Amniotic epithelial cell (primary cell): ENCODE measurements around the gene ZNF22.

Experiments
- DNase-seq: peaks from one replicate; pipeline ENCODE4 v3.0.0-alpha.2; 2010; ENCODE audit warnings: low read depth

The ZNF22 gene

DNA sequence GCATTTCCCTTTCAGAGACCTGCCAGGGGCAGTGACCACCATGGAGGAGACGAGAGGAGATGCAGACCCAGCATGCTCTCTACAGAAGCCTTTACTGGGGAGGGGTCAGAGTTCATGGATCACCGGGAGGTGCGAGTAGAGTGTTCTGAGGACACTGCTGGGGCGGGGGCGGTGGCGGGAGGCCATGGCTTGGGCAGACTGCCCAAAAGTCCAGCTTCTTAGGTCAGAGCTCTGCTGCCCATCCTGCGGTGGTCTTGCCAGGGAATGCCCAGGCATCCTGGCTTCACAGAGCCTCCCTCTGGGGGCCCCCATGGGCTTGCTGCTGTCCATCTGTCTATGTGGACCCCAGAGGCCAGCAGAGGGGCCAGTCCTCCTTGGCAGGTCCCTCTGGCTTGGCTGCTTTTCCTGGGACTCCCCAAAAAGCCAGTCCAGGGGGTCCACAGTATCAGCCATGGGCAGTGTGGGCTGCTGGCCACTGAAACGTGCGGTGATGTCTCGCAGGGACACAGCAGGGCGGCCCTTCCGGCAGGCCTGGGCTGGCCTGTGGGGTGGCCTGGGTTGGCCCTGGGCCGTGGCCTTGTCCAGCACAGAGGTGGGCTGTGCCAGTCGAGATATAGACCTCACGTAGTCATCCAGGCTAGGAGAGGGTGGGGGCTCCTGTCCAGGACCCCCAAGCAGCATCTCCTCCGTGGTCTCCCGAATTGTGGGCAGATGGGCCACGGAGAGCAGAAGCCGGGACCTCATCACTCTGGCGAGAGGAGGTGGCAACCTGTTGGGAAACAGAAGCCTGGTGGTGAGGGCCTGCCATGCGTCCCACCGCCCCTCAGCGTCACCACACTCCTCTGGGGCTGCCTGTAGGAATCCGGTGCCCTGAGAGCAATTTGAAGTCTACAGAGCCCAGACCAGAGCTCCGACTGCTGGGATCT lies 23.2 kb upstream of the ZNF22 start:
- DNase-seq, result no peak

GRCh38 chr10:44978213-44978569 lies 22.5 kb upstream of the ZNF22 start:
- peak; percentile 34 for DNase-seq

DNA sequence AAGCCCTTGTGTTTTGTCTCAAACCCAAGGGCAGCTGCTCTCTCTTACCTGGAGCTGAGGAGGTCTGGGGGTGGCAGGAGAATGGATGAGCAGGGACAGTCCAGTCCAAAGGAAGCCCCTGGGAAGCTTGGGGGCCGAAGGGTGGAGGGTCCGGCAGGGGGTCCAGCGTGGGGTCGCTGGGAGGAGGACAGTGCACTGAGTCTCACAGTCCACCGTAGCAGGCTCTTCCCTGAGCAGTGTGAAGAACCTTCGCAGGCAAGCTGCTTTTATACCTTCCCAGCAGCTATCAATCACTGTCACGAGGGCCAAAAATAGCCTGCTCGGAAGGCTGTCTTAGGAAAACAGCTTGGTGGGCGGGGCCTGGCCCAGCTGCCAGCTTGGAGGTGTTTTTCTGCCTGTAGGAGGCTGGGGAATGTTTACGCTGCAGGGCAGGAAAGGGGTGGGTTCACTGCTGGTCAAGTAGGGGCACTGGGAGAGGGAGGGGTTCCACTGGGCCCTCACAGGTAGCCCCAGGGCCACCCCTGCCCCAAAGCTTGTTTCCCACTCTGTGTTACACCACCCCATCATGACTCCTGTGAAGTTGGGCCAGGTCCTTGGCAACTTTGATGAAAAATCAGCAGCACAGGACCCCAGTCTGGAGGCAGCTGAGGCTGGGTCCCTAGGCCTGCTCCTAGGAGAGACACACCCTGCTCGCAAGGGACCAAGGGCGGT lies 22.0 kb upstream of the ZNF22 start, which contains the start of gene DEPP1:
DEPP1 (minus strand) TSS at position 240 of the 711 bp plus-strand sequence. CDS start 779 bp downstream, outside the sequence.
- DNase-seq, result peak; percentile 96

DNA sequence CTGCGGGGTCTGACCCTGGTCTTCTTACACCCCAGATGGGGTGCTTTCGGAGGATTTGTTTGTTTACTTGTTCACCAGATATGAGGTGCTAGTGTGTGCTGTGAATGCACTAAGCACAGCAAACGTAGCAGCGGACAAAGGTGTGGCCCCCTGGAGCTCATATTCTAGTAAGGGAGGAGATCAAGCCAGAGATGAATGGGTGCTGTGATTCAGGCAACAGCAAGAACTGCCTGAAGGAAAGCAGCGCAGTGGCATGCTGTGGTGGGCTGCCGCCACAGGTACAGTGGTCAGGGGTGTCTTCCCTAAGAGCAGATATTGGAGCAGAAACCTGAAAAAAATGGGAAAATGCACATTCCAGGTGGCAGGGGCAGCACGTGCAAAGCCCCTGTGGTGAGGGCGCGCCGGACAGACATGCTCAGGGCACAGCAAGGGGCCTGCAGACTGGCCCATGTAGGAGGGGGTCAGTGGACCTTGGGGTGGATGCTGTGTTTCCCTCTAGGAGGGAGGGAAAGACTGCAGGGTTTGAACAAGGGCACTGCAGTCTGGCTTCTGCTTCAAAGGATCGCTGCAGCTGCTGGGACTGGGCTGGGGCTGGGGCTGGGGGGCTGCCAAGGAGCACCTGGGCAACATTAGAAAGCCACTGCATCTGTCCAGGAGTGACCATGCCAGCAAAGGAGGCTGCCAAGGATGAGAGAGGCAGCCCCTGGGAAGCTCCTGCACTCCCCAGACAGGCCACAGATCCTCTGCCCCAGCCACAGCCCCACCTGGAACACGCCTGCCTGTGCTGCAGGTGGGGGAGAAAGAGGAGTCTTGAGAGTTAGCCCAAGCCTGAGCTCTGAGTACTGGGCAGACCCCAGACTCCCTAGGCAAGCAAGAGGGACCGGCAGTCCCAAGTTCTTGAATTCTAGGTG lies 21.2 kb upstream of the ZNF22 start:
- DNase-seq, result no peak

- no peak for DNase-seq
Measured at GRCh38 chr10:44980309-44981171, 20.2 kb upstream of the ZNF22 start.

GRCh38 chr10:44981172-44982113 lies 19.3 kb upstream of the ZNF22 start:
- DNase-seq, result peak; percentile 90

GRCh38 chr10:44982114-44982460 lies 18.6 kb upstream of the ZNF22 start:
- no peak for DNase-seq

DNA sequence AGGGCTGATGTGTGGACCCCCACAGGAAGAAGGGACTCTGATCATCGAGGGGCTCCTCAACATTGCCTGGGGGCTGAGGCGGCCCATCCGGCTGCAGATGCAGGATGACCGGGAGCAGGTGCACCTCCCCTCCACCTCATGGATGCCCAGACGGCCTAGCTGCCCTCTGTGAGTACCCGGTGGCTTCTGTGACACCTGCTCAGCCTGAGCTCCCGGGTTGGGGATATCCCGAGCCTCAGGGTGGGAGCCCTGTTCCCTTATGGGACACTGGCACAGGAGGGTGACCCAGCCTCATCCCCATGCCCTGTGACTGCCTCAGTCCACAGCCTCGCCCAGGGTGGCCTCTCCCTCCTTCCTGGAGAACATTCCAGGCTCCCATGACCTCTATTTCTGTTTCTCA lies 18.2 kb upstream of the ZNF22 start:
- DNase-seq, result no peak

- DNase-seq, result no peak
Measured at GRCh38 chr10:44983066-44983894, 17.4 kb upstream of the ZNF22 start.

- DNase-seq, result no peak
Measured at GRCh38 chr10:44983895-44984278, 16.8 kb upstream of the ZNF22 start.

- no peak for DNase-seq
Measured at GRCh38 chr10:44984671-44985101, 16.0 kb upstream of the ZNF22 start.

- DNase-seq, result no peak
Measured at GRCh38 chr10:44985175-44985681, 15.5 kb upstream of the ZNF22 start.

DNA sequence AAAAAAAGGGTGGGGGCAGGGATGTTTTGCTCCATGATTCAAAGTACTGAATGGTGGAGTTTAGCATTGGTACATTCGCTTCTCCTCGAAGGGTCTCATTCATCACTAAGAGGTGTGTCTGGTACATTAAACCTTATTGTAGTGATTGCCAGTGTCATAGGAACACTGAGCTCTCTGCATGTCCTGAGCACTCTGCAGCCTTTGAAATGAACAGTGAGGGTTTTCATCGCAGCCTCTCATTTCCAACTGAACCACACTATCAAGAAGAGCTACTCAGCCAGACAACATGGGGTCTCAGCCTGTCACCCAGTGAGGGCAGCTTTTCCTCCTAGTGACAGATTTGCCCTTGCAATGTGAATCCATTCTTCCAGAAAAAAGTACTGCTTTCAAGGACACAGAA lies 14.5 kb upstream of the ZNF22 start:
- DNase-seq, result no peak

DNA sequence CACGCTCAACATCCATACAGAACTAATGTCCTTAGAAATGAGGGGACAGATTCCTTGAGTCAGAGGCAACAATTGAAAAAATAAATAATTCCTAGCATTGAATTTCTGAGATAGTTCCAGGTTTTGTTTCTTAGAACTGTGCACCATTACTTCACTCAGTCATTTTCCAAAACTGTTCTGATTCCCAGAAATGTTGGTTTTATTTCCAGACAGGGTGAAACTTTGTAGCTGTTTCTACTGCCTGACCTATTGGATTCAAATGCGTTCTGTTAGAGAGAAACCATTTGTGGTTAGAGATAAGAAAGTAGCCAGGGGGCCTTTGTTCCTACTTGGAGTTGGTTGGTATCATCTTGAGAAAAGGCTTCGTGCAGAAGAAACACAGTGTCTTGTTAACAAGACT lies 14.1 kb upstream of the ZNF22 start:
- peak; percentile 81 for DNase-seq

- DNase-seq, result no peak
Measured at GRCh38 chr10:44988957-44989585, 11.7 kb upstream of the ZNF22 start.

- DNase-seq, result no peak
Measured at GRCh38 chr10:44989597-44990301, 11.0 kb upstream of the ZNF22 start.

GRCh38 chr10:44990302-44990655 lies 10.4 kb upstream of the ZNF22 start:
- no peak for DNase-seq

GRCh38 chr10:44990965-44991364 lies 9.8 kb upstream of the ZNF22 start:
- no peak for DNase-seq
